SJCRH30 (cell line): ENCODE measurements around the gene CNNM3. TPM values are rescaled to one million over a fixed set of nuclear protein-coding genes. Genes with fewer than 3 reads are reported as not detected.

Experiments
- DNase-seq, 2 experiments: peaks; one replicate each; pipeline ENCODE4 v3.0.0-alpha.2; 2015 to 2020
- H3K27ac ChIP-seq: fragments of 250-450 bp; sonication (Bioruptor Pico); 2 replicates; pipeline ENCODE4 v1.5.1; 2020; ENCODE audit warnings: mild to moderate bottlenecking, moderate library complexity
- H3K27me3 ChIP-seq: fragments of 250-450 bp; sonication (Bioruptor Pico); 2 replicates; pipeline ENCODE4 v1.5.1; 2020; ENCODE audit warnings: mild to moderate bottlenecking, moderate library complexity
- H3K36me3 ChIP-seq: fragments of 250-450 bp; sonication (Bioruptor Pico); 2 replicates; pipeline ENCODE4 v1.5.1; 2020; ENCODE audit warnings: mild to moderate bottlenecking, moderate library complexity
- H3K4me1 ChIP-seq: fragments of 250-450 bp; sonication (Bioruptor Pico); 2 replicates; pipeline ENCODE4 v1.5.1; 2020; ENCODE audit warnings: mild to moderate bottlenecking, moderate library complexity
- H3K4me3 ChIP-seq: fragments of 250-450 bp; sonication (Bioruptor Pico); 2 replicates; pipeline ENCODE4 v1.5.1; 2020; ENCODE audit warnings: mild to moderate bottlenecking, moderate library complexity
- H3K9me3 ChIP-seq: fragments of 250-450 bp; sonication (Bioruptor Pico); replicated peaks from 2 replicates; pipeline ENCODE4 v1.5.1; 2020; ENCODE audit warnings: mild to moderate bottlenecking, moderate library complexity
- total RNA-seq: library from RNA; depleted of rRNA; stranded (reverse); fragments of >200 nt; shearing (Covaris generic); gene quantifications from 2 replicates; pipeline ENCODE4 v1.2.3, GENCODE V29; 2014

The CNNM3 gene
- total RNA-seq, 1 experiment from 2014 or later = 9.3 TPM

DNA sequence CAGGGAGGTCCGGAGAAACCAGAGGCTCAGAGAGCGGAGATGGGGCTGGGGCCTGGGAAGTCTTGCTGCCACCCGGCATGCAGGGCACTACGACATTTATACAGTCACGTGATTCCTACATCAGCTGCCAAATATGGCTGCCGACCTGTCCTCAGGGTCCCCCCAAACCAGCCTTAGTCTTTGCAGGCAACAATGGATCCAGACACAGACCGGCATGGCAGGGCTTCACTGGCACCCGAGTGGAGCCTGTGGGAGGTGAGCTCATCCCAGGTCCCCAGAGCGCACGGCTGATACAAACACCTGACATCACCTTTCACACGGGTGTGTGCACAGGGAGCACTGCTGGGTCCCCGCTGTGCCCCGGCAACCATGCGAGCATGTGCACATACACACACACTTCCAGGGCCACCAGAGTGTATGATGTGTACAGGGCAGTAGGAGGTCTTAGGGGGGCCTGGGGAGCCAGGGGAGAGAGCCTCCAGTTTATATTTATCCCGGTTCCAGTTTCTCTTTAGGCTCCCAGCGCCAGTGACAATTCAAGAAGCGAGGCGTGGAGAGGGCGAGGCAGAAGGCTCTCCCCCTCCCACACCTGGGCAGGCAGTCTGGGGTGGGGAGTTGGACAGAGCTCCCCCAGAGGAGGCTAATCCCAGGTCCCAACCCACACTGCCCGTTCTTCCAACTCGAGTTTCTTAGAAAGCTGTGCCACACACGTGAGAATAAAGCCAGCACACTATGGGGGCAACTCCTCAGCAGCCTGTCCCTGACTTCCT lies 51.1 kb downstream of the CNNM3 start:
- Histone ChIP-seq H3K27me3 (no peaks in the 10 kb centered on the region), H3K4me3 (peak overlapping the region; percentile 93), H3K27ac (peak overlapping the region; percentile 92; the same call in 1 of the 2 replicates), H3K36me3 (peaks cover 39% of the 10 kb centered on the region), H3K4me1 (peaks cover 5% of the 10 kb centered on the region), H3K9me3 (no peaks in the 10 kb centered on the region)
- no peak for DNase-seq

DNA sequence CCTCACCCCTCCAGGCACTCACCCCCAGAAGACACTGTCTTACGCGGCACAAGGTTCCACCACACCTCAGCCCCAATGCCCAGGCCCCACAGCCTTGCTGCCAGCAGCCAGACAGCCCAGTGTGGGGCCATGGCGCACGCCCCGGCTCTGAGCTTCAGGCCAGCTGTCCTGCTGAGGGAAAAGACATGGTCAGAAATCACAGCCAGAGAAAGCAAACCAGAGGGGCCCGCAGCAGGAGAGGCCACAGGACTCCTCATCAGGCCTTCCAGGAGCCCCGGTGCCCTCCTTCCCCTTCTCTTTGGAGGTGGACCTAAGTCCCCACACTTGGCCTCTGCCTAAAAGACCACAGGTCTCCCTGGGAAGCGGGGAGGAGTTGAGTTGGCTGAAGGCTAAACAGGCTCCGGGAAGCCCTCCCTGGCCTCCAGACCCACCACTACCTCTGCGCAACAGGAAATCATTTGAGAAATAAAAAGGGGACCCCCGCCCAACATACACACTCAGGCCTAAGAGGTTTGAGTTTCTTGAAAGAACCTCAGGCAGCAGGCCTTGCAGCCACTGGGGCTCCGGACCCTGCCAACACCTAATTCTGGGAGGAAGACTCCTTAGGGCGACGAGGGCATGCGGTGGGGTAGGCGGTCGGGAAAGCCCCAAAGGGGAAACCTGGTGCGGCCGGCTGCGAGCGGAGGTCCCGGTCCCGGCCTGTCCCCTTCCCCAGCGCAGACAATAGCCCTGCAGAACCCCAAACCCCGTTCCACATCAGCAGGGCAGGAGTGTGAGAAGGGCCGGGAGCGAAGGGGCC lies 51.9 kb downstream of the CNNM3 start:
- H3K36me3 ChIP-seq = peaks cover 35% of the 10 kb centered on the region
- H3K9me3 ChIP-seq = no peaks in the 10 kb centered on the region
- H3K4me3 ChIP-seq = peak overlapping the region; percentile 93
- peak overlapping the region; percentile 92 for H3K27ac ChIP-seq
- DNase-seq = peak; percentile 22 to 35
- H3K27me3 ChIP-seq = no peaks in the 10 kb centered on the region
- H3K4me1 ChIP-seq = peaks cover 5% of the 10 kb centered on the region

GRCh38 chr2:96868555-96869280 lies 52.6 kb downstream of the CNNM3 start:
- H3K9me3 ChIP-seq = no peaks in the 10 kb centered on the region
- peaks cover 28% of the 10 kb centered on the region for H3K36me3 ChIP-seq
- H3K27me3 ChIP-seq = no peaks in the 10 kb centered on the region
- H3K27ac ChIP-seq = peak overlapping the region; percentile 92
- peak overlapping the region; percentile 93 for H3K4me3 ChIP-seq
- peaks cover 8% of the 10 kb centered on the region for H3K4me1 ChIP-seq
- peak; percentile 95 to 96 for DNase-seq

DNA sequence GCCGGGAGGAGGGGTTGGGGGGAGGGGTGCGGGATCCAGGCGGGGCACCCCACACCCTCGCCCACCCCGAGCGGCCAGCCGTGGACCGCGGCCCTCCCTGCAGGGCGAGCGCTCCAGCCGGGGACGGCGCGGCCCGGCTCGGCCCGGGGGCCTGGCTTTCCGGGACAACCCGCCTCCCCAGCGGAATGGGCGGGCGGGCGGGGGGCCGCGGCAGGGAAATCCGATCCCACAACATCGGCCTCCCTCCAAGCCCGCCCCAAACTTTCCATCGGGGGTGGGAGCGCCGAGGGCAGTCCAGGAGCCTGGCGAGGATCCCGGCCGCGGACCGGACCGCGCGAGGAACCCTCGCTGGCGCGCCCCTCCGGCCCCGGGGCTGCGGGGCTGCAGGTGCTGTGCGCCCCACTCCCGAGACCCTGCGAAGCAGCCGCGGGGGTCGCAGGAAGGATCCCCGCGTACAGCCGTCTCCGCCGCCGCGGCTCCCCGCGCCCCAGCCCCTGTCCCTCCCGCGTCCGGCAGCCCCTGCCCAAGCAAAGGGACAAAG lies 53.3 kb downstream of the CNNM3 start:
- Histone ChIP-seq H3K27me3 (no peaks in the 10 kb centered on the region), H3K9me3 (no peaks in the 10 kb centered on the region), H3K36me3 (peaks cover 21% of the 10 kb centered on the region), H3K4me3 (peak overlapping the region; percentile 93), H3K27ac (peak overlapping the region; percentile 92), H3K4me1 (peaks cover 8% of the 10 kb centered on the region)
- peak; percentile 77 to 78 for DNase-seq

DNA sequence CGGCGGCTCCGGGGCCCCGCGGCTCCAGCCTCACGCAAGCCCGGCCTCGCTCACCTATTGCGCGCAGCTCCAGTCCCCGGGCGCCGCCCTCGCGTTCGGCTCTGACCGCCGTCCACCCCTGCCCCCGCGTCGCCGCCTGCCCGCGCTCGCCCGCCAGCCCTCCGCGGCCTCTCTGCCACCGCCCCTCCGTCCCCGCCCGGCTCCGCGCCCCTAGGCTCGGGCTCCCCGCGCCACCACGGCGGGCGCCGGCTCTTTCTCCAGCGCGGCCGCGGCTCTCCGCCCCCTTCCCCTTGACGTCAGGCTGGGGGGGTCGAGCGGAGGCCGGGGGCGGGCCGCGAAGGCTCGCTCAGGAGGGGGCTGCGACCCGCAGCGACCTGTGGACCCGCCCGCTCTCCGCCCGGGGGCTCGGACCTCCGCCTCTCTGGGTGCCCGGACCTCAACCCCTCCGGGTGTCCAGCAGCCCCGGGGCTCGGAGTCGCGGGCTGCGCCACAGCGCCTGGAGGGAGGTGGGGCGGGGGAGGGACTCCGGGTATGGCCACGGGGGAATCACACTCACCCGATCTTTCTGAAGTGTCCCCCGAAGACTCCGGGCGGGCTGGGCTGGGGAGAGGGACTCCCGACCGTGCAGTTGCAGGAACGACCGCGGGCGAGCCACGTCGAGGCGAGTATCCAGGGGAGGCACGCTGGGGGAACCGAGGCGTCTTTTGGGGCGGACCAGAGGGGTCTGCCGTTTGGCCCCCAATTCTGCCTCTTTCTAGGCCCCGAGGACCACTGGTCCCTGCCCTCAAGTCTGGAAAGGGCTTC lies 54.0 kb downstream of the CNNM3 start, which contains the start of gene SEMA4C:
Gene SEMA4C, minus strand, starts transcription at position 259 of the 804 bp plus-strand sequence. CDS start 2,194 bp downstream, outside the sequence.
- Histone ChIP-seq H3K27me3 (no peaks in the 10 kb centered on the region), H3K4me1 (peaks cover 9% of the 10 kb centered on the region), H3K4me3 (peak within 1 kb of the TSS; percentile 93), H3K27ac (peak within 1 kb of the TSS; percentile 92), H3K9me3 (no peaks in the 10 kb centered on the region), H3K36me3 (peaks cover 16% of the 10 kb centered on the region)
- DNase-seq = peak; percentile 39 to 51

GRCh38 chr2:96870626-96871255 lies 54.7 kb downstream of the CNNM3 start:
- H3K4me1 ChIP-seq = peaks cover 15% of the 10 kb centered on the region
- no peaks in the 10 kb centered on the region for H3K9me3 ChIP-seq
- peaks cover 9% of the 10 kb centered on the region for H3K36me3 ChIP-seq
- peak in 1 of 2 experiments; percentile 7 for DNase-seq
- peak overlapping the region; percentile 93 for H3K4me3 ChIP-seq
- no peaks in the 10 kb centered on the region for H3K27me3 ChIP-seq
- H3K27ac ChIP-seq = no peak overlapping the region

DNA sequence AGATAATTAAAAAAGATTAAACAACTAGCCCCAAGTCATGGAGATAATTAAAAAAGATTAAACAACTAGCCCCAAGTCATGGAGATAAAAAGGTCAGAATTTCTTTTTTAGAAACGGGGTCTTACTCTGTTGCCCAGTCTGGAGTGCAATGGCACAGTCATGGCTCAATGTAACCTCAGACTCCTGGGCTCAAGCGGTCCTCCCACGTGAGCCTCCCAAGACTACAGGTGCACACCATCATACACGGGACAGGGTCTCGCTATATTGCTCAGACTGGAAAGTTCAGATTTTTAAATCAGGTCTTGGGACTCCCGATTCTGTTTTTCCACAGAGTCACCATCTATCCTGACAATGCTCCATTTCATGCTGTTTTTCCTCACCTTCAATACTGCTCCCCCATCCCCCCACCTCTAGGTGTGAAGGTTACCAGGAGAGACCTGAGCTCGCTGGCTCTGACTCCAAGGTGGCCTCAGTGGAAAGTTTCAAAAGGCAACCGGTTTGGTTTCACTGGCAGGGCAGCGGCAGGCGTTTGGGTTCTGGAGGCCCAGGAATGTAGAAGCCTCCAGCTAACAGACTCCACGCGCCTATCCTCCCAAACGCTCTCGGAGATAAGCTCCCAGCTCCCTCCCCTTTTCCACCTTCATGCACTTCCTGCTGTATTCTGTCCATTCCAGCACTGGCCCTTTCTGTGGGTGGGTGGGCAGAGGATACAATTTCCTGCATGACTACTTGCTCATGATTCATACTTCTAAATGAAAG lies 56.7 kb downstream of the CNNM3 start:
- H3K9me3 ChIP-seq = no peaks in the 10 kb centered on the region
- peaks cover 35% of the 10 kb centered on the region for H3K4me1 ChIP-seq
- no peaks in the 10 kb centered on the region for H3K36me3 ChIP-seq
- H3K4me3 ChIP-seq = no peak overlapping the region
- no peaks in the 10 kb centered on the region for H3K27me3 ChIP-seq
- H3K27ac ChIP-seq = no peak overlapping the region
- DNase-seq = no peak

DNA sequence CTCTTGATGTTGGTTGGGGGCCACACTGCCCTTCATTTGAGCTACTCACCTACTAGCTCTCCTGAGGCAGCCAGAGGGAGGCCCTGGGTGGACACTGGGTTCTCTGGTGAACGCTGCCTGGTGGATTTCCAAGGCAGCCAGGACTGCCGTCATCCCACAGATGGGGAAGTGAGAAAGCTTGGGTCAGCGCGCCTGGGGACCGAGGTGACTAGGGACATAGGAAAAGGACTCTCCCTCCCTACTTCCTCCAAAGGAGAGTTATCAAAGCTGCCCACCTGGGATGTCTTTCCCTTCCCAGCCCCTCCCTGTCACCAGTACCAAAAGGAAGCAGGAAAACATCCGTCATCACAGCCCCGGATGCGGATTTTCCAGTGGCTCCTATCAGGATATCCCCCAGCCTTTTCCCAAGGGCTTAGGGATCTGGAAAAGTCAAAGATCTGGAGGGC lies 57.6 kb downstream of the CNNM3 start:
- DNase-seq = no peak
- no peaks in the 10 kb centered on the region for H3K27me3 ChIP-seq
- no peaks in the 10 kb centered on the region for H3K36me3 ChIP-seq
- no peak overlapping the region for H3K4me3 ChIP-seq
- H3K4me1 ChIP-seq = peaks cover 44% of the 10 kb centered on the region
- no peak overlapping the region for H3K27ac ChIP-seq
- no peaks in the 10 kb centered on the region for H3K9me3 ChIP-seq

DNA sequence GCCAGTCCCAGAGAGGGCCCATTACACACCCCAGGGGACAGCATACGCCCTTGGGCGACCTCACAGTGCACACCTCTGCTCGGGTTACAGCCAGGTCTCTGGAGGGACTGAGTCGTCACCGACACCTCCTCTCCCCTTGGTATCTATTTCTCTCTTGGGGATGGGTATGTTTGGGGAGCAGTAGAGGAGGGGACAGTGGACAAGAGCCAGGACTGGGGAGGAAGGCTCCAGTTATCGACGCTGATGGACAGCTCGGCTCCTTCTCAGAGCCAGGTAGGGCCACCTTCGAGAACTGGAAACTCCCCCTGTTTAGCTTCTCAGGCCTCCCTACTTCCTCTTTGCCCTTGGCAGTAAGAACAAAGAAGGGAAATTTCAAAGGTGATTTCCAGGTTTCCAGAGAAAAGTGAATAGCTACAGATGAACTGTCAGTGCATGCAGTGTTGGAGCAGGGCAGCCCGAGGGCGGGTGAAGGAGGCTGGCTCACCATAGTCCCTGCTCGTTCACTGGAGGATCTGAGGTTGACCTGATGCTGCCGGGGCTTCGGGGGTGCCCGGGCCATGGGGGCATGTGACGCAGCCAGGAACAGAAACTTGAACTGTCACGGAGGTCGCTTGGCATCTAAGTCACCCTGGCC lies 58.2 kb downstream of the CNNM3 start:
- Histone ChIP-seq H3K9me3 (no peaks in the 10 kb centered on the region), H3K36me3 (no peaks in the 10 kb centered on the region), H3K4me3 (no peak overlapping the region), H3K27ac (no peak overlapping the region), H3K4me1 (peaks cover 44% of the 10 kb centered on the region), H3K27me3 (no peaks in the 10 kb centered on the region)
- no peak for DNase-seq

DNA sequence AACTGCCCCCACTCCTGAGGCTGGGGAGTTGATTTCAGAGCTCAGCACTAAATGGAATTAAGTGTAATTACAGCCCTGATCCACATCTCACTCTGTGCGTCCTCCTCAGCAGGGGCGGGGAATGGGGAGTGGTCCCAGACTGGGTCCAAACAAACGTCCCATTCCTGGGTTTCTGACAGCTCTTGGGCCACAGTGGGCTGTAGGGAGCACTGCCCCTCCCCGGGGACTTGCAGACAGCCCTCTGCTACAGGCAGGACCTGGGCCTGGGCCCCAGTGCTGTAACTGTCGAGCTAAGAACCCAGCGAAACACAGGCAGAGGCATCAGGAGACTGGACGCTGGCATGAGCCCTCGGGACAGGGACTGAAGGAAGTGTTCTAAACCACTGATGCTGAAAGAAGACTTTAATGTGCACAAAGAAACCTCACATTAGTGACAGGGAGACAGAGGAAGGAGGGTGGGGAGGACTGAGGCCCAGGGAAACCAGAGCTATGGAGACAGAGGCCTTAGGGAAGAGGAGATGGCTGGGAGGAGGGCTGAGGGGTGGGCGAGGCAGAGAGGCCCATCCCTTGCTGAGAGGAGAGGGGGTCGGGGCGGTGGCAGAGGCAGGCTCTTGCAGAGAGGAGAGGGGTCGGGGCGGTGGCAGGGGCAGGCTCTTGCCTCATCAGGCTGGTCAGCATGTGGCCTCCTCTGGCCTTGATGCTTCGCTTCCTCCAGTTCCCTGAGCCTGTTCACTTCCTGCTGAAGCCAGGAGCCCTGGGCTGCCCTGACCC lies 59.6 kb downstream of the CNNM3 start:
- Histone ChIP-seq H3K36me3 (no peaks in the 10 kb centered on the region), H3K27ac (peak overlapping the region; percentile 23; the same call in 1 of the 2 replicates), H3K4me1 (peaks cover 40% of the 10 kb centered on the region), H3K4me3 (no peak overlapping the region), H3K27me3 (no peaks in the 10 kb centered on the region), H3K9me3 (no peaks in the 10 kb centered on the region)
- DNase-seq = no peak

- no peaks in the 10 kb centered on the region for H3K36me3 ChIP-seq
- DNase-seq = peak; percentile 60 to 77
- no peaks in the 10 kb centered on the region for H3K9me3 ChIP-seq
- peak overlapping the region; percentile 23; the same call in 1 of the 2 replicates for H3K27ac ChIP-seq
- no peak overlapping the region for H3K4me3 ChIP-seq
- H3K4me1 ChIP-seq = peaks cover 45% of the 10 kb centered on the region
- no peaks in the 10 kb centered on the region for H3K27me3 ChIP-seq
These were observed 60.4 kb downstream of the CNNM3 start for GRCh38 chr2:96876269-96877041.
